Fibroblast of mammary gland (primary cell): Measurements from ENCODE around the gene HABP2.

Experiments
- DNase-seq: peaks from one replicate; pipeline ENCODE4 v3.0.0-alpha.2; 2010; ENCODE audit warnings: low read depth
- H3K4me3 ChIP-seq: 2 replicates; pipeline ENCODE4 v1.5.1; 2011; ENCODE audit warnings: low read depth, mild to moderate bottlenecking, low read length, moderate library complexity; ENCODE audit not compliant: control insufficient read depth
- CTCF ChIP-seq: conservative IDR thresholded peaks from 2 replicates; pipeline ENCODE4 v1.5.1; 2011; ENCODE audit warnings: low read depth, low read length, inconsistent platforms; ENCODE audit not compliant: control insufficient read depth, insufficient read depth

HABP2 gene

GRCh38 chr10:113566888-113567287 is 14.0 kb downstream of the HABP2 start:
- TF ChIP-seq CTCF, result no peak
- no peak overlapping the region for H3K4me3 ChIP-seq
- no peak for DNase-seq

GRCh38 chr10:113569576-113569975 is 16.7 kb downstream of the HABP2 start:
- no peak for TF ChIP-seq CTCF
- DNase-seq, result no peak
- no peak overlapping the region for H3K4me3 ChIP-seq

GRCh38 chr10:113572520-113573290 is 19.9 kb downstream of the HABP2 start:
- no peak for TF ChIP-seq CTCF
- no peak overlapping the region for H3K4me3 ChIP-seq
- DNase-seq, result no peak

GRCh38 chr10:113573368-113573767 is 20.5 kb downstream of the HABP2 start:
- DNase-seq, result no peak
- H3K4me3 ChIP-seq, result no peak overlapping the region
- no peak for TF ChIP-seq CTCF

GRCh38 chr10:113576852-113577251 is 24.0 kb downstream of the HABP2 start:
- no peak for TF ChIP-seq CTCF
- no peak overlapping the region for H3K4me3 ChIP-seq
- DNase-seq, result peak; percentile 17

- no peak for TF ChIP-seq CTCF
- no peak for DNase-seq
- H3K4me3 ChIP-seq, result no peak overlapping the region
These were observed 25.9 kb downstream of the HABP2 start for GRCh38 chr10:113578773-113579172.
